OCI-LY7 (cell line): ENCODE data around the gene ICAM2. TPM values are rescaled to one million over a fixed set of nuclear protein-coding genes. Genes with fewer than 3 reads are reported as not detected.
"Not testable (repeated sequence)": the region's sequence is repeated elsewhere in the genome, so short reads cannot be mapped to it uniquely, and the experiment has no call there.

Experiments used
- BruUV-seq: library from RNA; stranded (reverse); fragments of 400-500 nt; replicated peaks from 2 replicates; lab custom pipeline; 2021; lab: Mats Ljungman, UMichigan
- CTCF ChIA-PET: fragments of 300-600 bp; sonication (Branson Sonifier 250); formaldehyde crosslinking; loops from one replicate; lab custom pipeline; 2022; ENCODE audit warnings: antibody characterized with exemption; ENCODE audit not compliant: unreplicated experiment; lab: Charles Lee
- POLR2A ChIA-PET: fragments of 300-600 bp; sonication (Branson Sonifier 250); formaldehyde crosslinking; loops from one replicate; lab custom pipeline; 2022; ENCODE audit warnings: antibody characterized with exemption; lab: Charles Lee
- DNase-seq: peaks from one replicate; pipeline ENCODE4 v3.0.0-alpha.2; 2015; ENCODE audit warnings: low spot score
- H2AFZ ChIP-seq: fragments of 200-600 bp; sonication (generic), shearing (Covaris generic); 2 replicates; pipeline ENCODE4 v1.6.1; 2014; ENCODE audit warnings: mild to moderate bottlenecking, antibody characterized with exemption, low read length, moderate library complexity
- H3K27ac ChIP-seq: fragments of 200-600 bp; sonication (generic); 2 replicates; pipeline ENCODE4 v1.5.1; 2014; ENCODE audit warnings: mixed run types, low read depth, mild to moderate bottlenecking, moderate library complexity, low read length, inconsistent platforms; ENCODE audit not compliant: poor library complexity, severe bottlenecking
- H3K36me3 ChIP-seq: fragments of 200-600 bp; sonication (generic); 2 replicates; pipeline ENCODE4 v1.6.1; 2014; ENCODE audit warnings: mild to moderate bottlenecking, antibody characterized with exemption, low read length, moderate library complexity, mixed read lengths; ENCODE audit not compliant: insufficient read depth
- H3K4me1 ChIP-seq: fragments of 200-600 bp; sonication (generic); 2 replicates; pipeline ENCODE4 v1.5.1; 2014; ENCODE audit warnings: mild to moderate bottlenecking, low read length; ENCODE audit not compliant: insufficient read depth, poor library complexity, severe bottlenecking
- H3K4me2 ChIP-seq: fragments of 200-600 bp; sonication (generic); 2 replicates; pipeline ENCODE4 v1.6.1; 2014; ENCODE audit warnings: mild to moderate bottlenecking, low read length
- H3K4me3 ChIP-seq: fragments of 200-600 bp; sonication (generic); 2 replicates; pipeline ENCODE4 v1.5.1; 2014; ENCODE audit warnings: mild to moderate bottlenecking, low read depth, low read length; ENCODE audit not compliant: poor library complexity, severe bottlenecking
- H3K79me2 ChIP-seq: fragments of 200-600 bp; sonication (generic); 2 replicates; pipeline ENCODE4 v1.6.1; 2016; ENCODE audit warnings: low read depth, mild to moderate bottlenecking, low read length, moderate library complexity, mixed read lengths; ENCODE audit not compliant: insufficient read depth
- H3K9me2 ChIP-seq: fragments of 200-600 bp; sonication (generic); 2 replicates; pipeline ENCODE4 v1.6.1; 2016; ENCODE audit warnings: mild to moderate bottlenecking, low read length, mixed read lengths; ENCODE audit not compliant: insufficient read depth
- H3K9me3 ChIP-seq: fragments of 200-600 bp; sonication (generic); 2 replicates; pipeline ENCODE4 v1.6.1; 2014; ENCODE audit warnings: mild to moderate bottlenecking, mixed run types, low read length, mixed read lengths
- H4K20me1 ChIP-seq: fragments of 200-600 bp; sonication (generic); 2 replicates; pipeline ENCODE4 v1.6.1; 2014; ENCODE audit warnings: mild to moderate bottlenecking, antibody characterized with exemption, low read length, moderate library complexity, mixed read lengths; ENCODE audit not compliant: insufficient read depth
- EZH2phosphoT487 ChIP-seq: fragments of 200-600 bp; sonication (generic); IDR thresholded peaks from 2 replicates; pipeline ENCODE4 v1.6.1; 2018; ENCODE audit warnings: low read depth, borderline replicate concordance, mild to moderate bottlenecking, mixed run types, antibody characterized with exemption, low read length, moderate library complexity, mixed read lengths
- intact Hi-C: fragments of 100-400 bp; cut with micrococcal nuclease; formaldehyde crosslinking; loops from one replicate; pipeline ENCODE4 v1.10.0; 2022; ENCODE audit not compliant: unreplicated experiment
- total RNA-seq, 2 experiments: library from RNA; depleted of rRNA in 1 of 2; stranded (reverse); fragments of >200 nt in 1 of 2; shearing (Covaris generic) in 1 of 2; gene quantifications; 2 replicates each; pipeline ENCODE4 v1.2.3, GENCODE V29; 2014 to 2022
- TF ChIP-seq, protein P1 (sequence below): fragments of 200-600 bp; sonication (generic); conservative IDR thresholded peaks from 2 replicates; pipeline ENCODE4 v1.5.1; 2014; ENCODE audit warnings: mild to moderate bottlenecking, antibody characterized with exemption, low read length, moderate library complexity, mixed read lengths

The ICAM2 gene
- total RNA-seq, 2 experiments from 2014 or later = 88.7 to 112 TPM

DNA sequence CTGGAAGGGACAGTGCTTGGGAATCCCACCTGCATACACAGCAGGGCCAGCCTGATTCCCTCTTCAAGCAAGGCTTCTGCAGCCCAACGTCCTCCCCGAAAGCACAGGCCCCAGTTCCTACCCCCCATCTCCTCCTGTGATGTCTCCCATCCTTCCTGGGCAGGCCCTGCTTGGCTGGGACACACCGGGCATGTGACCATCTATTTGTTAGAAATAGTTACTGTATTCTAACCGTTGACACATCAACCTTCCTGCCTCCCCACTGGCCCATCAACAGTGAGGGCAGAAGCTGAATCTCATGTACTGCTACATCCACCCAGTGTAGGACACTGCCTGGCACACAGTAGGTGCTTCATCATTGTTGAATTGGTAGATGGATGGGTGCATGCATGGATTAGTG lies 11.6 kb downstream of the ICAM2 start:
- Histone ChIP-seq H3K27ac (no peak overlapping the region), H2AFZ (no peak overlapping the region), H3K9me3 (no peaks in the 10 kb centered on the region), H3K4me2 (no peak overlapping the region), H3K79me2 (peaks cover 57% of the 10 kb centered on the region), H3K36me3 (peaks cover 89% of the 10 kb centered on the region), H4K20me1 (0 out of 2 replicates have a peak, but pooled peaks cover 3% of the 10 kb centered on the region), H3K4me3 (no peak overlapping the region), H3K9me2 (no peaks in the 10 kb centered on the region), H3K4me1 (peaks cover 18% of the 10 kb centered on the region)
- no peak for TF ChIP-seq EZH2phosphoT487
- TF ChIP-seq, protein P1, sequence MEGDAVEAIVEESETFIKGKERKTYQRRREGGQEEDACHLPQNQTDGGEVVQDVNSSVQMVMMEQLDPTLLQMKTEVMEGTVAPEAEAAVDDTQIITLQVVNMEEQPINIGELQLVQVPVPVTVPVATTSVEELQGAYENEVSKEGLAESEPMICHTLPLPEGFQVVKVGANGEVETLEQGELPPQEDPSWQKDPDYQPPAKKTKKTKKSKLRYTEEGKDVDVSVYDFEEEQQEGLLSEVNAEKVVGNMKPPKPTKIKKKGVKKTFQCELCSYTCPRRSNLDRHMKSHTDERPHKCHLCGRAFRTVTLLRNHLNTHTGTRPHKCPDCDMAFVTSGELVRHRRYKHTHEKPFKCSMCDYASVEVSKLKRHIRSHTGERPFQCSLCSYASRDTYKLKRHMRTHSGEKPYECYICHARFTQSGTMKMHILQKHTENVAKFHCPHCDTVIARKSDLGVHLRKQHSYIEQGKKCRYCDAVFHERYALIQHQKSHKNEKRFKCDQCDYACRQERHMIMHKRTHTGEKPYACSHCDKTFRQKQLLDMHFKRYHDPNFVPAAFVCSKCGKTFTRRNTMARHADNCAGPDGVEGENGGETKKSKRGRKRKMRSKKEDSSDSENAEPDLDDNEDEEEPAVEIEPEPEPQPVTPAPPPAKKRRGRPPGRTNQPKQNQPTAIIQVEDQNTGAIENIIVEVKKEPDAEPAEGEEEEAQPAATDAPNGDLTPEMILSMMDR = no peak
- DNase-seq = no peak
- POLR2A ChIA-PET = no interaction called here
- CTCF ChIA-PET = no interaction called here
- BruUV-seq = no TSS peak
- intact Hi-C loops = no loop called here

DNA sequence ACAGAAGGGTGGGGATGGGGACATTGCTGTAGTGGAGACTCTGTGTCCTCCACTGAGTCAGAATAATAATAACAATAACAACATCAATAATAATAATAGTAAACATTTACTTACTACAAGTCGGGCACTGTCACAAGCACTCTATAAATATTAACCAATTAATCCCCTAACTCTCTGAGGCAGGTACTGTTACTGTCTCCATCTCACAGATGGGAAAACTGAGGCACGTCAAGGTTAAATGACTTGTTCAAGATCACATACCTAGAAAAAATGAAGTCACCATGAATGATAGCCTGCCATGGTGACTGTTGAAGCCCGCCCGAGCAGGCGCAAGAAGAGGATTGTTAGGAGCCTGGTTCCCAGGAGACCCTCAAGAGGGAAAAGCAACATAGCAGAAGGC lies 12.1 kb downstream of the ICAM2 start:
- BruUV-seq = no TSS peak
- ChIA-PET POLR2A (no interaction called here), CTCF (no interaction called here)
- Histone ChIP-seq H3K79me2 (peaks cover 52% of the 10 kb centered on the region), H3K9me3 (no peaks in the 10 kb centered on the region), H3K4me3 (no peak overlapping the region), H3K4me2 (no peak overlapping the region), H3K36me3 (peaks cover 91% of the 10 kb centered on the region), H3K27ac (no peak overlapping the region), H4K20me1 (0 out of 2 replicates have a peak, but pooled peaks cover 3% of the 10 kb centered on the region), H3K9me2 (no peaks in the 10 kb centered on the region), H3K4me1 (peaks cover 13% of the 10 kb centered on the region), H2AFZ (no peak overlapping the region)
- intact Hi-C loops = no loop called here
- DNase-seq = no peak
- TF ChIP-seq, protein P1 = no peak
- no peak for TF ChIP-seq EZH2phosphoT487

DNA sequence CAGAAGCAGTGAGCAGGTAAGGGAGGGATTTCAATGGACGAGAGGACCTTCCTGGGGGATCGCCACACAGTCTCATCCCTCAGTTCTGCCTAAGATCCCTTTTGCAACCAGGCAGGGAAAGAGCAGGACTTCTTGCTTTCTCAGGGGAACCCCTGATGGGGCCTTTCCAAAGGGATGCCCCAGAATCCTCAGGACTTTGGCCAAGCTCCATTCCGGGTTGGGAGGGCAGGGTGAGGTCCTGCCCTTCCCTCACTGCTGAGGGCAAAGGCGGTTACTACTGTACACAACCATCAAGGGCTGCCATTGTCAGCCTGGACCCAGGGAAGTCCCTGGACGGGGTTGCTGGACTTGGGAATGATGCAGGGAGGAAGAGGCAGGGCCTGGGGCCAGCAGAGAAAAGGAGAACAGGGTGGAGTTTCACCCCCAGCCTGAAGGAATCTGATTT lies 12.6 kb downstream of the ICAM2 start:
- Histone ChIP-seq H3K79me2 (peaks cover 47% of the 10 kb centered on the region), H4K20me1 (0 out of 2 replicates have a peak, but pooled peaks cover 3% of the 10 kb centered on the region), H3K4me2 (no peak overlapping the region), H3K4me1 (peaks cover 9% of the 10 kb centered on the region), H3K27ac (no peak overlapping the region), H3K36me3 (peaks cover 91% of the 10 kb centered on the region), H3K9me3 (no peaks in the 10 kb centered on the region), H3K9me2 (no peaks in the 10 kb centered on the region), H2AFZ (no peak overlapping the region), H3K4me3 (no peak overlapping the region)
- BruUV-seq = no TSS peak
- POLR2A ChIA-PET = no interaction called here
- no peak for TF ChIP-seq EZH2phosphoT487
- TF ChIP-seq, protein P1 = no peak
- CTCF ChIA-PET = no interaction called here
- DNase-seq = no peak
- intact Hi-C loops = no loop called here

DNA sequence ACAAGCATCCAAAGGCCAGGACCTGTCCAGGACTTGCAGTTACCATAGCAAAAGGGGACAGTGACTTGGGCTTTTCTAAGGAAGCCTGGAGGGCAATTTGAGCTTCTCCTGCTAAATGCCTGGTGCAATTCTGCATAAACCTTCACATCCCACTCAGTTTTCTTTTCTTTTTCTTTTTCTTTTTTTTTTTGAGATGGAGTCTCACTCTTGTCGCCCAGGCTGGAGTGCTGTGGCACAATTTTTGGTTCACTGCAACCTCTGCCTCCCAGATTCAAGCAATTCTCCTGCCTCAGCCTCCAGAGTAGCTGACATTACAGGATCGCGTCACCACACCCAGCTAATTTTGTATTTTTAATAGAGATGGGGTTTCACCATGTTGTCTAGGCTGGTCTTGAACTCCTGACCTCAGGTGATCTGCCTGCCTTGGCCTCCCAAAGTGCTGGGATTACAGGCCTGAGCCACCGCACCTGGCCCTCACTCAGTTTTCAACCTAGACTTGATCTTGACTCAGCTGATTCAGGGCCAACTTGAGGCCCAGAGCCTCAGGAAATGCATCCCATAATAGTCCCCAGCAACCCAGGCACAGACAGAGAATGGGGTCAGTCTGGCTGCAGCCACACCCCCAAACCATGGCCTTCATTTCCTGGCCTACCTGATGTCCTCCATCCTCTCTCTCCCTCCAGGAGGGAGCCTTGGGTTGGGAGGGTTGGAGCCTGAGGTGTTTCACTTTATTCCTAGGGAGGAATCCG lies 13.2 kb downstream of the ICAM2 start:
- intact Hi-C loops, H3K27ac ChIP-seq, H3K9me2 ChIP-seq, H4K20me1 ChIP-seq, H3K4me3 ChIP-seq, H3K4me2 ChIP-seq, H3K9me3 ChIP-seq, BruUV-seq, H3K4me1 ChIP-seq, CTCF ChIA-PET, H2AFZ ChIP-seq, DNase-seq: not testable (repeated sequence)
- peaks cover 41% of the 10 kb centered on the region for H3K79me2 ChIP-seq
- POLR2A ChIA-PET = interaction anchor here (0.7 kb wide), 1 partner anchor 296 kb away, joined by 3 read pairs; no protein-coding TSS in a partner anchor
- H3K36me3 ChIP-seq = peaks cover 91% of the 10 kb centered on the region
